Neural progenitor cell (in vitro differentiated cells): ENCODE results near the gene DOCK9.

Experiments
- EZH2 ChIP-seq: fragments of 200-600 bp; sonication (generic); IDR thresholded peaks from 2 replicates; pipeline ENCODE4 v1.6.1; 2017; ENCODE audit warnings: antibody characterized with exemption, mild to moderate bottlenecking, moderate library complexity
- EZH2phosphoT487 ChIP-seq: fragments of 200-600 bp; sonication (generic); IDR thresholded peaks from 2 replicates; pipeline ENCODE4 v1.6.1; 2017; ENCODE audit warnings: antibody characterized with exemption
- TF ChIP-seq, protein P1 (sequence below): fragments of 200-600 bp; sonication (generic); IDR thresholded peaks from 2 replicates; pipeline ENCODE4 v1.5.1; 2017; ENCODE audit warnings: antibody characterized with exemption, mild to moderate bottlenecking

DNA sequence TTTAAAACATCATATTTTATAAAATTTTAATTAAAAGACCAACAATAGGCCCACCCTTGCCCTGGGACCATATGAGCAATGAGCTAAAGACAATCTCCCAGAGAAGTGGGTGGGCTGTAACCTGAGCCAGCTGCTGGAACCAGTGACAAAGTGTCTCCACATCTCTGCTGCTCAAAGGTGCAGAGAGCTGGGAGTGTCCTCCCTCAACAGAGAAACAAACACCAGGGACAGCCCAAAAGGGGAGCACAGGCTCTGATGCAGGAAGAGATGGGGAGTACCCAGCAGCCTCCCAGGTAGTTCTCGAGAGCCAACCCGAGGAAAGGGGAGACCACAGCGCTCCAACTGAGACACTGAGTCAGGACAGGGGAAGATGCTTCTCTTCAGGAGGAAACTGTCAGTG lies 39.1 kb downstream of the DOCK9 start:
- TF ChIP-seq EZH2, result no peak
- TF ChIP-seq, protein P1, sequence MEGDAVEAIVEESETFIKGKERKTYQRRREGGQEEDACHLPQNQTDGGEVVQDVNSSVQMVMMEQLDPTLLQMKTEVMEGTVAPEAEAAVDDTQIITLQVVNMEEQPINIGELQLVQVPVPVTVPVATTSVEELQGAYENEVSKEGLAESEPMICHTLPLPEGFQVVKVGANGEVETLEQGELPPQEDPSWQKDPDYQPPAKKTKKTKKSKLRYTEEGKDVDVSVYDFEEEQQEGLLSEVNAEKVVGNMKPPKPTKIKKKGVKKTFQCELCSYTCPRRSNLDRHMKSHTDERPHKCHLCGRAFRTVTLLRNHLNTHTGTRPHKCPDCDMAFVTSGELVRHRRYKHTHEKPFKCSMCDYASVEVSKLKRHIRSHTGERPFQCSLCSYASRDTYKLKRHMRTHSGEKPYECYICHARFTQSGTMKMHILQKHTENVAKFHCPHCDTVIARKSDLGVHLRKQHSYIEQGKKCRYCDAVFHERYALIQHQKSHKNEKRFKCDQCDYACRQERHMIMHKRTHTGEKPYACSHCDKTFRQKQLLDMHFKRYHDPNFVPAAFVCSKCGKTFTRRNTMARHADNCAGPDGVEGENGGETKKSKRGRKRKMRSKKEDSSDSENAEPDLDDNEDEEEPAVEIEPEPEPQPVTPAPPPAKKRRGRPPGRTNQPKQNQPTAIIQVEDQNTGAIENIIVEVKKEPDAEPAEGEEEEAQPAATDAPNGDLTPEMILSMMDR, result no peak
- TF ChIP-seq EZH2phosphoT487, result no peak
